Retinal pigment epithelial cell (primary cell): ENCODE measurements around the gene LRCOL1.

Experiments used
- DNase-seq: peaks from one replicate; pipeline ENCODE4 v3.0.0-alpha.2; 2010; ENCODE audit warnings: low read depth
- H3K4me3 ChIP-seq: 2 replicates; pipeline ENCODE4 v1.5.1; 2011; ENCODE audit warnings: mild to moderate bottlenecking, low read length, control low read depth, moderate library complexity
- CTCF ChIP-seq: conservative IDR thresholded peaks from 2 replicates; pipeline ENCODE4 v1.5.1; 2011; ENCODE audit warnings: low read depth, low read length, control low read depth, inconsistent platforms

Gene LRCOL1

GRCh38 chr12:132580701-132581292 lies 29.6 kb downstream of the LRCOL1 start:
- no peak for TF ChIP-seq CTCF

GRCh38 chr12:132579744-132580143 lies 30.6 kb downstream of the LRCOL1 start:
- no peak for TF ChIP-seq CTCF
- no peak overlapping the region for H3K4me3 ChIP-seq
- DNase-seq, result no peak

More at GRCh38 chr12:132580701-132581292, 29.6 kb downstream of the LRCOL1 start:
- no peak overlapping the region for H3K4me3 ChIP-seq
- no peak for DNase-seq

GRCh38 chr12:132578826-132579225 lies 31.6 kb downstream of the LRCOL1 start:
- no peak overlapping the region for H3K4me3 ChIP-seq
- DNase-seq, result no peak
- no peak for TF ChIP-seq CTCF

- TF ChIP-seq CTCF, result no peak
- no peak overlapping the region for H3K4me3 ChIP-seq
- DNase-seq, result no peak
Observed at GRCh38 chr12:132578118-132578517, 32.3 kb downstream of the LRCOL1 start.

- no peak overlapping the region for H3K4me3 ChIP-seq
- no peak for TF ChIP-seq CTCF
- DNase-seq, result no peak
Observed at GRCh38 chr12:132577191-132577920, 33.0 kb downstream of the LRCOL1 start.

GRCh38 chr12:132576701-132577100 lies 33.7 kb downstream of the LRCOL1 start:
- H3K4me3 ChIP-seq, result no peak overlapping the region

More at GRCh38 chr12:132576701-132577100, 33.7 kb downstream of the LRCOL1 start:
- no peak for DNase-seq
- no peak for TF ChIP-seq CTCF
